Effector memory CD4-positive, alpha-beta T cell (primary cell): Measurements from ENCODE around the gene UBE2F.
"Not testable (repeated sequence)": the region's sequence is repeated elsewhere in the genome, so short reads cannot be mapped to it uniquely, and the experiment has no call there.

Source experiments
- DNase-seq, 3 donors: peaks; one replicate each; pipeline ENCODE4 v3.0.0-alpha.2; 2020
- H3K27ac ChIP-seq: 2 replicates; pipeline ENCODE4 v1.7.0; 2013; ENCODE audit warnings: mild to moderate bottlenecking, low read length, moderate library complexity; ENCODE audit not compliant: insufficient read depth, poor library complexity, severe bottlenecking
- H3K27me3 ChIP-seq: replicated peaks from 2 replicates; pipeline ENCODE4 v1.7.0; 2013; ENCODE audit warnings: mild to moderate bottlenecking, low read length; ENCODE audit not compliant: insufficient read depth, control insufficient read depth, poor library complexity, severe bottlenecking
- H3K36me3 ChIP-seq: 2 replicates; pipeline ENCODE4 v1.7.0; 2013; ENCODE audit warnings: mild to moderate bottlenecking, low read length, moderate library complexity; ENCODE audit not compliant: control insufficient read depth, insufficient read depth
- H3K4me1 ChIP-seq: 2 replicates; pipeline ENCODE4 v1.7.0; 2013; ENCODE audit warnings: low read length, mild to moderate bottlenecking; ENCODE audit not compliant: control insufficient read depth, insufficient read depth, poor library complexity, severe bottlenecking
- H3K4me3 ChIP-seq: 2 replicates; pipeline ENCODE4 v1.7.0; 2013; ENCODE audit warnings: low read length, low read depth, mild to moderate bottlenecking; ENCODE audit not compliant: insufficient read depth, poor library complexity, severe bottlenecking
- H3K9me3 ChIP-seq: 2 replicates; pipeline ENCODE4 v1.7.0; 2013; ENCODE audit warnings: mild to moderate bottlenecking, low read length, moderate library complexity; ENCODE audit not compliant: control insufficient read depth

Gene UBE2F

GRCh38 chr2:238025741-238026360 is 59.0 kb downstream of the UBE2F start:
- Histone ChIP-seq H3K27me3 (no peaks in the 10 kb centered on the region), H3K36me3 (peaks cover 24% of the 10 kb centered on the region), H3K27ac (no peak overlapping the region), H3K4me1 (no peaks in the 10 kb centered on the region), H3K9me3 (no peaks in the 10 kb centered on the region), H3K4me3 (no peak overlapping the region)
- DNase-seq: no peak

- no peaks in the 10 kb centered on the region for H3K27me3 ChIP-seq
- peaks cover 27% of the 10 kb centered on the region for H3K36me3 ChIP-seq
- H3K27ac ChIP-seq: no peak overlapping the region
- no peak for DNase-seq
- H3K4me3 ChIP-seq: no peak overlapping the region
- H3K4me1 ChIP-seq: no peaks in the 10 kb centered on the region
- no peaks in the 10 kb centered on the region for H3K9me3 ChIP-seq
Measured at GRCh38 chr2:238027058-238027457, 60.2 kb downstream of the UBE2F start.

- Histone ChIP-seq H3K4me3 (no peak overlapping the region), H3K9me3 (no peaks in the 10 kb centered on the region), H3K4me1 (no peaks in the 10 kb centered on the region), H3K27me3 (no peaks in the 10 kb centered on the region), H3K27ac (no peak overlapping the region), H3K36me3 (peaks cover 27% of the 10 kb centered on the region)
- no peak for DNase-seq
Measured at GRCh38 chr2:238027591-238028415, 61.0 kb downstream of the UBE2F start.

GRCh38 chr2:238029853-238030252 is 63.0 kb downstream of the UBE2F start:
- Histone ChIP-seq H3K27me3 (no peaks in the 10 kb centered on the region), H3K4me1 (no peaks in the 10 kb centered on the region), H3K36me3 (peaks cover 27% of the 10 kb centered on the region), H3K27ac (no peak overlapping the region), H3K9me3 (no peaks in the 10 kb centered on the region), H3K4me3 (no peak overlapping the region)
- DNase-seq: no peak

- DNase-seq: no peak
- Histone ChIP-seq H3K27me3 (no peaks in the 10 kb centered on the region), H3K9me3 (no peaks in the 10 kb centered on the region), H3K4me1 (no peaks in the 10 kb centered on the region), H3K36me3 (peaks cover 32% of the 10 kb centered on the region), H3K4me3 (no peak overlapping the region), H3K27ac (no peak overlapping the region)
Measured at GRCh38 chr2:238030422-238031155, 63.8 kb downstream of the UBE2F start.

- H3K4me1 ChIP-seq: no peaks in the 10 kb centered on the region
- no peak overlapping the region for H3K27ac ChIP-seq
Measured at GRCh38 chr2:238031751-238032150, 64.9 kb downstream of the UBE2F start.

GRCh38 chr2:238032755-238033337 is 66.0 kb downstream of the UBE2F start:
- H3K4me1 ChIP-seq: no peaks in the 10 kb centered on the region
- no peak for DNase-seq
- H3K9me3 ChIP-seq: no peaks in the 10 kb centered on the region
- H3K4me3 ChIP-seq: no peak overlapping the region
- no peaks in the 10 kb centered on the region for H3K27me3 ChIP-seq
- peaks cover 42% of the 10 kb centered on the region for H3K36me3 ChIP-seq
- no peak overlapping the region for H3K27ac ChIP-seq

More at GRCh38 chr2:238031751-238032150, 64.9 kb downstream of the UBE2F start:
- Histone ChIP-seq H3K36me3 (peaks cover 41% of the 10 kb centered on the region), H3K9me3 (no peaks in the 10 kb centered on the region), H3K4me3 (no peak overlapping the region), H3K27me3 (no peaks in the 10 kb centered on the region)
- no peak for DNase-seq

GRCh38 chr2:238033991-238034390 is 67.2 kb downstream of the UBE2F start:
- H3K27ac ChIP-seq, DNase-seq: not testable (repeated sequence)

GRCh38 chr2:238038203-238038602 is 71.4 kb downstream of the UBE2F start:
- Histone ChIP-seq H3K27me3 (no peaks in the 10 kb centered on the region), H3K36me3 (peaks cover 63% of the 10 kb centered on the region), H3K4me1 (no peaks in the 10 kb centered on the region), H3K4me3 (no peak overlapping the region), H3K27ac (no peak overlapping the region), H3K9me3 (no peaks in the 10 kb centered on the region)
- no peak for DNase-seq

More at GRCh38 chr2:238033991-238034390, 67.2 kb downstream of the UBE2F start:
- not testable (repeated sequence) for H3K4me3 ChIP-seq, H3K27me3 ChIP-seq, H3K4me1 ChIP-seq, H3K9me3 ChIP-seq
- H3K36me3 ChIP-seq: peaks cover 50% of the 10 kb centered on the region
